GM19351 (cell line): ENCODE results near the gene KLF15.

Experiments used
- ATAC-seq: cut with Tn5 transposase; IDR thresholded peaks from one replicate; pipeline ENCODE4 v1.9.1; 2021; ENCODE audit warnings: mild to moderate bottlenecking, moderate library complexity; ENCODE audit not compliant: unreplicated experiment

Gene KLF15

GRCh38 chr3:126364130-126364695 lies 7.0 kb upstream of the KLF15 start:
- ATAC-seq: no peak

- ATAC-seq: no peak
Observed at GRCh38 chr3:126361211-126361610, 4.0 kb upstream of the KLF15 start.

- ATAC-seq: no peak
Observed at GRCh38 chr3:126360714-126361060, 3.5 kb upstream of the KLF15 start.

- no peak for ATAC-seq
Observed at GRCh38 chr3:126360046-126360713, 3.0 kb upstream of the KLF15 start.

- ATAC-seq: no peak
Observed at GRCh38 chr3:126358816-126359181, 1.6 kb upstream of the KLF15 start.

- no peak for ATAC-seq
Observed at GRCh38 chr3:126358038-126358815, 1.0 kb upstream of the KLF15 start.

- ATAC-seq: no peak
Observed at GRCh38 chr3:126356373-126357264, 589 bp downstream of the KLF15 start.

- no peak for ATAC-seq
Observed at GRCh38 chr3:126355777-126356372, 1.3 kb downstream of the KLF15 start.

GRCh38 chr3:126355251-126355650 lies 2.0 kb downstream of the KLF15 start:
- ATAC-seq: no peak

- no peak for ATAC-seq
Observed at GRCh38 chr3:126354776-126355175, 2.4 kb downstream of the KLF15 start.

GRCh38 chr3:126353694-126354321 lies 3.4 kb downstream of the KLF15 start:
- ATAC-seq: no peak

GRCh38 chr3:126352476-126353454 lies 4.4 kb downstream of the KLF15 start:
- ATAC-seq: no peak

- no peak for ATAC-seq
Observed at GRCh38 chr3:126351771-126352475, 5.3 kb downstream of the KLF15 start.

GRCh38 chr3:126351086-126351770 lies 6.0 kb downstream of the KLF15 start:
- ATAC-seq: no peak

GRCh38 chr3:126350502-126351085 lies 6.6 kb downstream of the KLF15 start:
- ATAC-seq: no peak

- no peak for ATAC-seq
Observed at GRCh38 chr3:126349611-126350501, 7.4 kb downstream of the KLF15 start.

- ATAC-seq: no peak
Observed at GRCh38 chr3:126349071-126349470, 8.1 kb downstream of the KLF15 start.
